ENCODE data around the gene IMPG1.

Gene IMPG1

GRCh38 chr6:76072562-76072961, at the start of gene IMPG1:
IMPG1 (minus strand) TSS chr6:76072662; CDS start chr6:76072488, 174 bp downstream.
- no peak for DNase-seq
- intact Hi-C loops (cut with DNase I): no loop called here

GRCh38 chr6:76120302-76120701, 47.8 kb upstream of the IMPG1 start:
- intact Hi-C loops (cut with DNase I): no loop called here

GRCh38 chr6:76073281-76073680, 819 bp upstream of the IMPG1 start:
- DNase-seq: no peak
- intact Hi-C loops (cut with DNase I): no loop called here

More at GRCh38 chr6:76120302-76120701, 47.8 kb upstream of the IMPG1 start:
- no peak for DNase-seq

GRCh38 chr6:76057469-76057868, 15.0 kb downstream of the IMPG1 start:
- intact Hi-C loops (cut with DNase I): no loop called here
- no peak for DNase-seq

GRCh38 chr6:76052314-76052713, 20.1 kb downstream of the IMPG1 start:
- intact Hi-C loops (cut with DNase I): no loop called here
- no peak for DNase-seq

- no peak for DNase-seq
- intact Hi-C loops (cut with DNase I): no loop called here
These were observed 28.8 kb downstream of the IMPG1 start for GRCh38 chr6:76043690-76044089.

- no peak for DNase-seq
- intact Hi-C loops (cut with DNase I): no loop called here
These were observed 36.7 kb downstream of the IMPG1 start for GRCh38 chr6:76035713-76036112.

GRCh38 chr6:76026101-76026500, 46.4 kb downstream of the IMPG1 start:
- intact Hi-C loops (cut with DNase I): no loop called here
- DNase-seq: no peak

GRCh38 chr6:76014626-76015530, 57.6 kb downstream of the IMPG1 start:
- intact Hi-C loops (cut with DNase I): no loop called here
- no peak for DNase-seq

GRCh38 chr6:76004202-76004601, 68.3 kb downstream of the IMPG1 start:
- intact Hi-C loops (cut with DNase I): no loop called here
- no peak for DNase-seq

- DNase-seq: no peak
- intact Hi-C loops (cut with DNase I): no loop called here
These were observed 68.8 kb downstream of the IMPG1 start for GRCh38 chr6:76003686-76004085.

GRCh38 chr6:76003113-76003512, 69.3 kb downstream of the IMPG1 start:
- intact Hi-C loops (cut with DNase I): no loop called here

GRCh38 chr6:76000629-76001028, 71.8 kb downstream of the IMPG1 start:
- intact Hi-C loops (cut with DNase I): no loop called here
- no peak for DNase-seq

More at GRCh38 chr6:76003113-76003512, 69.3 kb downstream of the IMPG1 start:
- no peak for DNase-seq

GRCh38 chr6:75997696-75998095, 74.8 kb downstream of the IMPG1 start:
- intact Hi-C loops (cut with DNase I): no loop called here
- peak in 1 of 42 donors; percentile 8 for DNase-seq

GRCh38 chr6:75993236-75994162, 79.0 kb downstream of the IMPG1 start:
- intact Hi-C loops (cut with DNase I): no loop called here
- DNase-seq: no peak

- no peak for DNase-seq
- intact Hi-C loops (cut with DNase I): no loop called here
These were observed 80.5 kb downstream of the IMPG1 start for GRCh38 chr6:75991941-75992340.

- intact Hi-C loops (cut with DNase I): no loop called here
- no peak for DNase-seq
These were observed 85.5 kb downstream of the IMPG1 start for GRCh38 chr6:75986935-75987334.

GRCh38 chr6:75975904-75976303, 96.6 kb downstream of the IMPG1 start:
- intact Hi-C loops (cut with DNase I): no loop called here
- no peak for DNase-seq

GRCh38 chr6:75970093-75970492, 102.4 kb downstream of the IMPG1 start:
- intact Hi-C loops (cut with DNase I): no loop called here

GRCh38 chr6:75968143-75968542, 104.3 kb downstream of the IMPG1 start:
- DNase-seq: no peak
- intact Hi-C loops (cut with DNase I): no loop called here

More at GRCh38 chr6:75970093-75970492, 102.4 kb downstream of the IMPG1 start:
- no peak for DNase-seq

All from head of caudate nucleus (tissue), 42 donors.